H9 (cell line): ENCODE data around the gene MYL3. TPM values are rescaled to one million over a fixed set of nuclear protein-coding genes. Genes with fewer than 3 reads are reported as not detected.

Experiments
- DNase-seq: peaks from one replicate; pipeline ENCODE4 v3.0.0-alpha.2; 2017
- H2AFZ ChIP-seq: one replicate; pipeline ENCODE4 v1.6.1; 2013; ENCODE audit warnings: mild to moderate bottlenecking, low read length, control low read depth, moderate library complexity
- H2AK5ac ChIP-seq: 2 replicates; pipeline ENCODE4 v1.6.1; 2013; ENCODE audit warnings: low read length, control low read depth, mixed read lengths; ENCODE audit not compliant: insufficient read length
- H2BK120ac ChIP-seq: one replicate; pipeline ENCODE4 v1.6.1; 2013; ENCODE audit warnings: low read depth, mild to moderate bottlenecking, low read length, control low read depth, inconsistent platforms; ENCODE audit not compliant: poor library complexity, severe bottlenecking
- H2BK12ac ChIP-seq: 2 replicates; pipeline ENCODE4 v1.6.1; 2013; ENCODE audit warnings: low read length, control low read depth, mixed read lengths, low read depth; ENCODE audit not compliant: insufficient read length
- H2BK15ac ChIP-seq: 2 replicates; pipeline ENCODE4 v1.6.1; 2013; ENCODE audit warnings: low read depth, low read length, control low read depth
- H2BK20ac ChIP-seq: one replicate; pipeline ENCODE4 v1.6.1; 2013; ENCODE audit warnings: low read depth, mild to moderate bottlenecking, low read length, control low read depth, inconsistent platforms; ENCODE audit not compliant: poor library complexity, severe bottlenecking
- H2BK5ac ChIP-seq: 2 replicates; pipeline ENCODE4 v1.6.1; 2013; ENCODE audit warnings: low read length, control low read depth, mixed read lengths; ENCODE audit not compliant: insufficient read length
- H3K14ac ChIP-seq: 2 replicates; pipeline ENCODE4 v1.6.1; 2013; ENCODE audit warnings: low read length, control low read depth; ENCODE audit not compliant: insufficient read depth
- H3K18ac ChIP-seq: 2 replicates; pipeline ENCODE4 v1.6.1; 2013; ENCODE audit warnings: low read depth, mild to moderate bottlenecking, mixed read lengths, low read length, control low read depth; ENCODE audit not compliant: insufficient read length
- H3K23ac ChIP-seq: 2 replicates; pipeline ENCODE4 v1.6.1; 2013; ENCODE audit warnings: low read length, control low read depth, mixed read lengths, low read depth; ENCODE audit not compliant: insufficient read length
- H3K23me2 ChIP-seq: 2 replicates; pipeline ENCODE4 v1.6.1; 2013; ENCODE audit warnings: low read depth, mild to moderate bottlenecking, mixed read lengths, low read length, control low read depth; ENCODE audit not compliant: insufficient read length, poor library complexity, severe bottlenecking
- H3K27ac ChIP-seq: 2 replicates; pipeline ENCODE4 v1.5.1; 2013; ENCODE audit warnings: low read length, control low read depth, mixed read lengths, low read depth; ENCODE audit not compliant: insufficient read length
- H3K27me3 ChIP-seq: 2 replicates; pipeline ENCODE4 v1.6.1; 2013; ENCODE audit warnings: low read length, control low read depth, inconsistent platforms; ENCODE audit not compliant: insufficient read depth
- H3K4ac ChIP-seq: 2 replicates; pipeline ENCODE4 v1.6.1; 2013; ENCODE audit warnings: low read depth, mild to moderate bottlenecking, control low read depth, inconsistent platforms, low read length, moderate library complexity
- H3K4me1 ChIP-seq: 2 replicates; pipeline ENCODE4 v1.6.1; 2013; ENCODE audit warnings: low read length, control low read depth, inconsistent platforms; ENCODE audit not compliant: insufficient read depth
- H3K4me2 ChIP-seq: 2 replicates; pipeline ENCODE4 v1.6.1; 2013; ENCODE audit warnings: low read length, control low read depth, mixed read lengths; ENCODE audit not compliant: insufficient read length, insufficient read depth
- H3K56ac ChIP-seq: 2 replicates; pipeline ENCODE4 v1.6.1; 2013; ENCODE audit warnings: low read depth, mild to moderate bottlenecking, mixed read lengths, low read length, control low read depth; ENCODE audit not compliant: insufficient read length
- H3K79me1 ChIP-seq: 2 replicates; pipeline ENCODE4 v1.6.1; 2013; ENCODE audit warnings: low read depth, mild to moderate bottlenecking, moderate library complexity, low read length, control low read depth, inconsistent platforms; ENCODE audit not compliant: insufficient read depth, poor library complexity, severe bottlenecking
- H3K79me2 ChIP-seq: 2 replicates; pipeline ENCODE4 v1.6.1; 2013; ENCODE audit warnings: low read length, control low read depth, inconsistent platforms; ENCODE audit not compliant: insufficient read depth
- H3K9ac ChIP-seq: 2 replicates; pipeline ENCODE4 v1.6.1; 2013; ENCODE audit warnings: low read length, control low read depth, mixed read lengths; ENCODE audit not compliant: insufficient read length; ENCODE audit errors: extremely low read depth
- H3K9me3 ChIP-seq: one replicate; pipeline ENCODE4 v1.6.1; 2013; ENCODE audit warnings: low read depth, low read length, inconsistent platforms; ENCODE audit not compliant: control insufficient read depth
- H3T11ph ChIP-seq: one replicate; pipeline ENCODE4 v1.6.1; 2013; ENCODE audit warnings: mild to moderate bottlenecking, low read length, control low read depth, inconsistent platforms
- H4K20me1 ChIP-seq: one replicate; pipeline ENCODE4 v1.6.1; 2013; ENCODE audit not compliant: control insufficient read depth, insufficient read length, insufficient read depth
- H4K5ac ChIP-seq: 2 replicates; pipeline ENCODE4 v1.6.1; 2013; ENCODE audit warnings: low read depth, mild to moderate bottlenecking, mixed read lengths, low read length, control low read depth; ENCODE audit not compliant: insufficient read length
- H4K8ac ChIP-seq: replicated peaks from 2 replicates; pipeline ENCODE4 v1.6.1; 2013; ENCODE audit warnings: low read length, control low read depth, mixed read lengths, low read depth; ENCODE audit not compliant: insufficient read length
- H4K91ac ChIP-seq: 2 replicates; pipeline ENCODE4 v1.6.1; 2013; ENCODE audit warnings: low read depth, mild to moderate bottlenecking, moderate library complexity, mixed read lengths, low read length, control low read depth; ENCODE audit not compliant: insufficient read length
- H3K27ac Mint-ChIP-seq, 3 experiments: 2 replicates in 2 of 3; 3 replicates in 1 of 3; pipeline ENCODE4 v1.8.0; 2020 to 2021; ENCODE audit warnings: mixed read lengths in 3 of 3, mild to moderate bottlenecking in 1 of 3, moderate library complexity in 1 of 3
- H3K27me3 Mint-ChIP-seq: 2 replicates; pipeline ENCODE4 v1.8.0; 2021; ENCODE audit warnings: low read depth, mild to moderate bottlenecking, moderate library complexity, mixed read lengths
- H3K36me3 Mint-ChIP-seq, 3 experiments: 2 replicates in 2 of 3; 3 replicates in 1 of 3; pipeline ENCODE4 v1.8.0; 2020 to 2021; ENCODE audit warnings: low read depth in 3 of 3, mixed read lengths in 3 of 3; ENCODE audit not compliant: insufficient read depth in 1 of 3
- H3K4me1 Mint-ChIP-seq, 2 experiments: 2 replicates each; pipeline ENCODE4 v1.8.0; 2020; ENCODE audit warnings: mixed read lengths in 2 of 2
- H3K4me3 Mint-ChIP-seq, 2 experiments: 2 replicates in 1 of 2; 3 replicates in 1 of 2; pipeline ENCODE4 v1.8.0; 2020 to 2021; ENCODE audit warnings: mild to moderate bottlenecking in 2 of 2, mixed read lengths in 2 of 2, moderate library complexity in 1 of 2
- H3K9me3 Mint-ChIP-seq, 2 experiments: 2 replicates in 1 of 2; 3 replicates in 1 of 2; pipeline ENCODE4 v1.8.0; 2020; ENCODE audit warnings: mild to moderate bottlenecking in 2 of 2, mixed read lengths in 2 of 2, moderate library complexity in 1 of 2
- WGBS: extraction: QIAGEN DNeasy Blood & Tissue Kit; methylation state at CpG from one replicate; pipeline ENCODE4 v1.1.7; 2013; ENCODE audit warnings: missing lambda C conversion rate, low lambda C conversion rate, mixed read lengths; ENCODE audit not compliant: insufficient read length; ENCODE audit errors: extremely low coverage; 5-methylcytosine and 5-hydroxymethylcytosine counted together
- total RNA-seq: library from RNA; stranded (reverse); gene quantifications from 2 replicates; pipeline ENCODE4 v1.2.1, GENCODE V29; 2021
- TF ChIP-seq, protein P1 (sequence below): fragments of 200-600 bp; sonication (generic); conservative IDR thresholded peaks from 3 replicates; pipeline ENCODE4 v1.8.0; 2021; ENCODE audit warnings: antibody characterized with exemption, mild to moderate bottlenecking

Gene MYL3
- total RNA-seq, 1 experiment from 2014 or later: 0.24 TPM

DNA sequence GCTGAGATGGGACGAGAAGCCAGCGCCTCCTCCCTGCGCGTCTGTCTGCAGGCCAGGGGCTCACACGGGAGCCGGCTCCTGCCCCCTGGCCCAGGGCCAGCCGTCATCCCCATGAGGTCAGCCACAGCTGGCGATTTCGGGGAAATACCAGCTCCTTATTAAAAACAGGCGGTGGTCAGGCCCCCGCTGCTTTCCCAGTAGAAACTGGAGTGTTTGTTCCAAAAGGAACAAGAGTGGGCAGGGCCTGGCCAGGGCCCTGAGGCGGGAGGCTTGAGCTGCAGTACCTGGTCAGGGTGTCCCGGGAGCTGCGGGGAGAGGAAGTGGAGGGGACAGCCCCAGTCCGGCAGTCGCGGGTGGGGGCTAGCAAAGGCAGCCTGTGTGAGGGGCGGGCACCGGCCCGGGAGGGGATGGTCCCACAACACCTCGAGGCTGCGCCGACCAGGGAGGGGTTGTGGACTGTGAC, 17.8 kb downstream of the MYL3 start:
- Histone ChIP-seq H3K18ac (no peak overlapping the region), H3K56ac (no peak overlapping the region), H2AK5ac (no peak overlapping the region), H3K23ac (no peak overlapping the region), H3K9me3 (no peaks in the 10 kb centered on the region), H3K14ac (peak overlapping the region; percentile 41), H3K23me2 (peaks cover 6% of the 10 kb centered on the region), H3K79me1 (no peaks in the 10 kb centered on the region), H3K4me2 (peak overlapping the region; percentile 1), H3K4me1 (0 out of 2 replicates have a peak, but pooled peaks cover 2% of the 10 kb centered on the region), H4K8ac (no peak overlapping the region), H2BK5ac (no peak overlapping the region), H3K79me2 (no peaks in the 10 kb centered on the region), H4K91ac (no peak overlapping the region), H2BK15ac (no peak overlapping the region), H2AFZ (no peak overlapping the region), H3K27me3 (no peaks in the 10 kb centered on the region), H3K4ac (no peak overlapping the region), H2BK120ac (no peak overlapping the region), H3K27ac (no peak overlapping the region), H3T11ph (no peak overlapping the region), H4K20me1 (no peaks in the 10 kb centered on the region), H4K5ac (no peak overlapping the region), H3K9ac (no peak overlapping the region), H2BK12ac (no peak overlapping the region), H2BK20ac (no peak overlapping the region)
- peak overlapping the region in 1 of 2 experiments; percentile 42; a peak in 2 of 5 replicates for H3K4me3 Mint-ChIP-seq
- TF ChIP-seq, protein P1, sequence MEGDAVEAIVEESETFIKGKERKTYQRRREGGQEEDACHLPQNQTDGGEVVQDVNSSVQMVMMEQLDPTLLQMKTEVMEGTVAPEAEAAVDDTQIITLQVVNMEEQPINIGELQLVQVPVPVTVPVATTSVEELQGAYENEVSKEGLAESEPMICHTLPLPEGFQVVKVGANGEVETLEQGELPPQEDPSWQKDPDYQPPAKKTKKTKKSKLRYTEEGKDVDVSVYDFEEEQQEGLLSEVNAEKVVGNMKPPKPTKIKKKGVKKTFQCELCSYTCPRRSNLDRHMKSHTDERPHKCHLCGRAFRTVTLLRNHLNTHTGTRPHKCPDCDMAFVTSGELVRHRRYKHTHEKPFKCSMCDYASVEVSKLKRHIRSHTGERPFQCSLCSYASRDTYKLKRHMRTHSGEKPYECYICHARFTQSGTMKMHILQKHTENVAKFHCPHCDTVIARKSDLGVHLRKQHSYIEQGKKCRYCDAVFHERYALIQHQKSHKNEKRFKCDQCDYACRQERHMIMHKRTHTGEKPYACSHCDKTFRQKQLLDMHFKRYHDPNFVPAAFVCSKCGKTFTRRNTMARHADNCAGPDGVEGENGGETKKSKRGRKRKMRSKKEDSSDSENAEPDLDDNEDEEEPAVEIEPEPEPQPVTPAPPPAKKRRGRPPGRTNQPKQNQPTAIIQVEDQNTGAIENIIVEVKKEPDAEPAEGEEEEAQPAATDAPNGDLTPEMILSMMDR: no peak
- H3K9me3 Mint-ChIP-seq: peaks cover 18 to 20% of the 10 kb centered on the region in 2 experiments
- peaks cover 14 to 24% of the 10 kb centered on the region in 2 experiments for H3K4me1 Mint-ChIP-seq
- no peak overlapping the region; a peak in 1 of 7 replicates for H3K27ac Mint-ChIP-seq
- WGBS: no CpG with 5 or more reads among the region's 23 CpGs
- H3K36me3 Mint-ChIP-seq: peaks cover 2 to 13% (median 3%) of the 10 kb centered on the region in 3 experiments; a peak in 4 of 7 replicates
- peak; percentile 64 for DNase-seq
- peaks cover 12% of the 10 kb centered on the region for H3K27me3 Mint-ChIP-seq
